ENCODE data around the gene OFD1. TPM values are rescaled to one million over a fixed set of nuclear protein-coding genes. Genes with fewer than 3 reads are reported as not detected.

OFD1 gene
- polyA plus RNA-seq, 1 of the 3 experiments (the other 2 are of a cell fraction) = 13.4 TPM

DNA sequence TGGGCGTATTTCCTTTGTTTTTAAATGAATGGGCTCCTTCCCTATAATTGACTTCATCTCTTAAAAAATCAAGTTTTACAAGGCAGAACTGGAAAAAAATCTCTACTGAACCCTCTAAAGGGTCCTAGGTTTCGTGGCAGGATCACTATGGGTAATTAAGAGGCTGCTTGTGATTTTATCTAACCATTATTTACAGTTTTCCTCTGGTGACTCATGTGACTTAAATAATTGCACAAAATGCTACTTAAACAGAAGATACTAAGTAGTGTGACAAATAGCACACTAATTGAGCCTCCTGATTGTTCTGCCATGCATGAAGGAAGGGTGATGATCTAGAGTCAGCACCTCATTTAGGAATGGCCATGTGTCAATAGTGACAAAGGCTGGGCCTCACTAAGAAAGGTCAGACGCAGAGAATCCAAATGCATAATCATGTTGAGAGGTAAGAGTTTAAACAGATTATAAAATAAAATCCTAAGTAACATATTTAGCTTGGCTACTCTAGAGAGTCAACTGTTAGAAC is 35.5 kb downstream of the OFD1 start:
- no peaks in the 10 kb centered on the region for H4K20me1 ChIP-seq (ENCODE audit: insufficient read depth)
- H3K4me2 ChIP-seq = no peak overlapping the region
- CTCF ChIA-PET = interaction anchor here (1.0 to 1.3 kb wide), 3 partner anchors 20 to 262 kb away, joined by 3 read pairs; no protein-coding TSS in a partner anchor
- no peak overlapping the region for H3K27ac ChIP-seq (ENCODE audit: low read depth in 2 of 2, low read length in 1 of 2)
- H3K79me2 ChIP-seq (ENCODE audit: insufficient read depth) = no peaks in the 10 kb centered on the region; the same call in 1 of the 2 replicates
- TF ChIP-seq FOSL2 (IDR thresholded peaks at IDR 0.05; ENCODE audit: borderline replicate concordance, low read depth) = no peak
- TF ChIP-seq, protein P1, sequence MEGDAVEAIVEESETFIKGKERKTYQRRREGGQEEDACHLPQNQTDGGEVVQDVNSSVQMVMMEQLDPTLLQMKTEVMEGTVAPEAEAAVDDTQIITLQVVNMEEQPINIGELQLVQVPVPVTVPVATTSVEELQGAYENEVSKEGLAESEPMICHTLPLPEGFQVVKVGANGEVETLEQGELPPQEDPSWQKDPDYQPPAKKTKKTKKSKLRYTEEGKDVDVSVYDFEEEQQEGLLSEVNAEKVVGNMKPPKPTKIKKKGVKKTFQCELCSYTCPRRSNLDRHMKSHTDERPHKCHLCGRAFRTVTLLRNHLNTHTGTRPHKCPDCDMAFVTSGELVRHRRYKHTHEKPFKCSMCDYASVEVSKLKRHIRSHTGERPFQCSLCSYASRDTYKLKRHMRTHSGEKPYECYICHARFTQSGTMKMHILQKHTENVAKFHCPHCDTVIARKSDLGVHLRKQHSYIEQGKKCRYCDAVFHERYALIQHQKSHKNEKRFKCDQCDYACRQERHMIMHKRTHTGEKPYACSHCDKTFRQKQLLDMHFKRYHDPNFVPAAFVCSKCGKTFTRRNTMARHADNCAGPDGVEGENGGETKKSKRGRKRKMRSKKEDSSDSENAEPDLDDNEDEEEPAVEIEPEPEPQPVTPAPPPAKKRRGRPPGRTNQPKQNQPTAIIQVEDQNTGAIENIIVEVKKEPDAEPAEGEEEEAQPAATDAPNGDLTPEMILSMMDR (IDR thresholded peaks at IDR 0.05) = no peak
- TF ChIP-seq, protein P2, sequence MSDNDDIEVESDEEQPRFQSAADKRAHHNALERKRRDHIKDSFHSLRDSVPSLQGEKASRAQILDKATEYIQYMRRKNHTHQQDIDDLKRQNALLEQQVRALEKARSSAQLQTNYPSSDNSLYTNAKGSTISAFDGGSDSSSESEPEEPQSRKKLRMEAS (IDR thresholded peaks at IDR 0.05; ENCODE audit: low read depth) = no peak
- TF ChIP-seq GATA2 (CRISPR knock-in tag; IDR thresholded peaks at IDR 0.05) = no peak
- TF ChIP-seq GABPA (IDR thresholded peaks at IDR 0.05; ENCODE audit: low read depth) = no peak
- no peak for TF ChIP-seq YY1 (IDR thresholded peaks at IDR 0.05; ENCODE audit: low read depth)
- no peak for TF ChIP-seq RCOR1 (IDR thresholded peaks at IDR 0.05; ENCODE audit: low read length)
- no peak for TF ChIP-seq MEF2A (IDR thresholded peaks at IDR 0.05; ENCODE audit: borderline replicate concordance, low read depth)
- no peak for TF ChIP-seq NRF1 (IDR thresholded peaks at IDR 0.05; ENCODE audit: low read depth, low read length)
- TF ChIP-seq, protein P3, sequence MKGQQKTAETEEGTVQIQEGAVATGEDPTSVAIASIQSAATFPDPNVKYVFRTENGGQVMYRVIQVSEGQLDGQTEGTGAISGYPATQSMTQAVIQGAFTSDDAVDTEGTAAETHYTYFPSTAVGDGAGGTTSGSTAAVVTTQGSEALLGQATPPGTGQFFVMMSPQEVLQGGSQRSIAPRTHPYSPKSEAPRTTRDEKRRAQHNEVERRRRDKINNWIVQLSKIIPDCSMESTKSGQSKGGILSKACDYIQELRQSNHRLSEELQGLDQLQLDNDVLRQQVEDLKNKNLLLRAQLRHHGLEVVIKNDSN (IDR thresholded peaks at IDR 0.05; ENCODE audit: borderline replicate concordance, low read depth) = no peak
- 95% methylated on average over 3 of the region's 3 CpGs for WGBS (ENCODE audit: low lambda C conversion rate)
- no peaks in the 10 kb centered on the region for H3K9me3 ChIP-seq
- no peak overlapping the region for H2AFZ ChIP-seq (ENCODE audit: low read depth)
- no peaks in the 10 kb centered on the region for H3F3A ChIP-seq (replicated peaks; ENCODE audit: insufficient read depth)
- H3K9me2 ChIP-seq = no peaks in the 10 kb centered on the region
- no peak overlapping the region for H3K4me3 ChIP-seq (ENCODE audit: low read depth in 2 of 2, low read length in 1 of 2)
- no peak overlapping the region for H3K9ac ChIP-seq
- POLR2A ChIA-PET = no interaction called here
- no peak for DNase-seq
- H3K36me3 ChIP-seq (replicated peaks in 1 of 2; ENCODE audit: control insufficient read depth in 1 of 2, insufficient read depth in 2 of 2, low read length in 1 of 2) = peaks cover 78 to 92% of the 10 kb centered on the region in 2 experiments
- no peaks in the 10 kb centered on the region for H3K27me3 ChIP-seq (ENCODE audit: insufficient read depth)
- no peaks in the 10 kb centered on the region for H3K4me1 ChIP-seq (ENCODE audit: control insufficient read depth in 1 of 2, insufficient read depth in 2 of 2, low read depth in 1 of 2, low read length in 1 of 2)

DNA sequence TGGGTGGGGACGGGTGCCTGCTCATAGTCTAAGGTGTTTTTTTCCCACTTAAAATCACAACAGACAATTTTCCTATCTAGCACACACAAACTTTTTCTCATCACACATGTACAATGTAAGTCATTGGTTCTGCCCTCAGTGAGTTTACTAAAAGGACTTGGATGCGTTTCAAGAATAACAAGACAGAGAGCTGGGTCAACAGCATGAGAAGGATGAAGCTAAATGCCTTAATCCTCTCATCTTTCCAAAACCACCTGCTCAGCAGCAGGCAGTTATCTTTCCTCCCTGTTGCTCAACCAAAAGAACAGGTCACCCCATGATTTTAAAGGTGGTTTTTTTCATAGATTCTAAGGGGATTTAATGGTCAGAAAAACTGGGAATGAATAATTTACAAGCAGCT is 40.1 kb downstream of the OFD1 start:
- CTCF ChIA-PET = interaction anchor here (1.5 to 2.1 kb wide), 3 partner anchors 17 to 24 kb away, joined by 4 to 5 read pairs (median 4); no protein-coding TSS in a partner anchor
- H3F3A ChIP-seq (replicated peaks; ENCODE audit: insufficient read depth) = no peaks in the 10 kb centered on the region
- H3K36me3 ChIP-seq (replicated peaks in 1 of 2; ENCODE audit: control insufficient read depth in 1 of 2, insufficient read depth in 2 of 2, low read length in 1 of 2) = peaks cover 50 to 67% of the 10 kb centered on the region in 2 experiments
- POLR2A ChIA-PET = no interaction called here
- H2AFZ ChIP-seq (ENCODE audit: low read depth) = no peak overlapping the region
- no peaks in the 10 kb centered on the region for H3K79me2 ChIP-seq (ENCODE audit: insufficient read depth)
- H3K4me2 ChIP-seq = no peak overlapping the region
- H3K27me3 ChIP-seq (ENCODE audit: insufficient read depth) = no peaks in the 10 kb centered on the region
- TF ChIP-seq, protein P4, sequence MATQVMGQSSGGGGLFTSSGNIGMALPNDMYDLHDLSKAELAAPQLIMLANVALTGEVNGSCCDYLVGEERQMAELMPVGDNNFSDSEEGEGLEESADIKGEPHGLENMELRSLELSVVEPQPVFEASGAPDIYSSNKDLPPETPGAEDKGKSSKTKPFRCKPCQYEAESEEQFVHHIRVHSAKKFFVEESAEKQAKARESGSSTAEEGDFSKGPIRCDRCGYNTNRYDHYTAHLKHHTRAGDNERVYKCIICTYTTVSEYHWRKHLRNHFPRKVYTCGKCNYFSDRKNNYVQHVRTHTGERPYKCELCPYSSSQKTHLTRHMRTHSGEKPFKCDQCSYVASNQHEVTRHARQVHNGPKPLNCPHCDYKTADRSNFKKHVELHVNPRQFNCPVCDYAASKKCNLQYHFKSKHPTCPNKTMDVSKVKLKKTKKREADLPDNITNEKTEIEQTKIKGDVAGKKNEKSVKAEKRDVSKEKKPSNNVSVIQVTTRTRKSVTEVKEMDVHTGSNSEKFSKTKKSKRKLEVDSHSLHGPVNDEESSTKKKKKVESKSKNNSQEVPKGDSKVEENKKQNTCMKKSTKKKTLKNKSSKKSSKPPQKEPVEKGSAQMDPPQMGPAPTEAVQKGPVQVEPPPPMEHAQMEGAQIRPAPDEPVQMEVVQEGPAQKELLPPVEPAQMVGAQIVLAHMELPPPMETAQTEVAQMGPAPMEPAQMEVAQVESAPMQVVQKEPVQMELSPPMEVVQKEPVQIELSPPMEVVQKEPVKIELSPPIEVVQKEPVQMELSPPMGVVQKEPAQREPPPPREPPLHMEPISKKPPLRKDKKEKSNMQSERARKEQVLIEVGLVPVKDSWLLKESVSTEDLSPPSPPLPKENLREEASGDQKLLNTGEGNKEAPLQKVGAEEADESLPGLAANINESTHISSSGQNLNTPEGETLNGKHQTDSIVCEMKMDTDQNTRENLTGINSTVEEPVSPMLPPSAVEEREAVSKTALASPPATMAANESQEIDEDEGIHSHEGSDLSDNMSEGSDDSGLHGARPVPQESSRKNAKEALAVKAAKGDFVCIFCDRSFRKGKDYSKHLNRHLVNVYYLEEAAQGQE (IDR thresholded peaks at IDR 0.05; ENCODE audit: low read depth, low read length) = no peak
- TF ChIP-seq, protein P5, sequence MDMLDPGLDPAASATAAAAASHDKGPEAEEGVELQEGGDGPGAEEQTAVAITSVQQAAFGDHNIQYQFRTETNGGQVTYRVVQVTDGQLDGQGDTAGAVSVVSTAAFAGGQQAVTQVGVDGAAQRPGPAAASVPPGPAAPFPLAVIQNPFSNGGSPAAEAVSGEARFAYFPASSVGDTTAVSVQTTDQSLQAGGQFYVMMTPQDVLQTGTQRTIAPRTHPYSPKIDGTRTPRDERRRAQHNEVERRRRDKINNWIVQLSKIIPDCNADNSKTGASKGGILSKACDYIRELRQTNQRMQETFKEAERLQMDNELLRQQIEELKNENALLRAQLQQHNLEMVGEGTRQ (IDR thresholded peaks at IDR 0.05; ENCODE audit: borderline replicate concordance, low read depth, low read length) = no peak
- TF ChIP-seq RXRA (IDR thresholded peaks at IDR 0.05; ENCODE audit: borderline replicate concordance, low read depth) (no peak), GABPA (IDR thresholded peaks at IDR 0.05; ENCODE audit: low read depth) (no peak), CHD2 (IDR thresholded peaks at IDR 0.05; ENCODE audit: low read length, partially characterized antibody) (no peak), TEAD4 (IDR thresholded peaks at IDR 0.05; ENCODE audit: borderline replicate concordance, insufficient read depth) (no peak)
- TF ChIP-seq, protein P3 (IDR thresholded peaks at IDR 0.05; ENCODE audit: borderline replicate concordance, low read depth) = no peak
- no peaks in the 10 kb centered on the region; a peak in 1 of 4 replicates for H3K4me1 ChIP-seq (ENCODE audit: control insufficient read depth in 1 of 2, insufficient read depth in 2 of 2, low read depth in 1 of 2, low read length in 1 of 2)
- WGBS (ENCODE audit: low lambda C conversion rate) = 90% methylated on average over 2 of the region's 2 CpGs
- no peaks in the 10 kb centered on the region for H3K9me3 ChIP-seq
- no peak overlapping the region for H3K9ac ChIP-seq
- H4K20me1 ChIP-seq (ENCODE audit: insufficient read depth) = no peaks in the 10 kb centered on the region
- no peak overlapping the region for H3K4me3 ChIP-seq (ENCODE audit: low read depth in 2 of 2, low read length in 1 of 2)
- H3K9me2 ChIP-seq = no peaks in the 10 kb centered on the region
- no peak overlapping the region for H3K27ac ChIP-seq (ENCODE audit: low read depth in 2 of 2, low read length in 1 of 2)
- DNase-seq = no peak
